ENCODE data around the gene PHACTR1. TPM values are rescaled to one million over a fixed set of nuclear protein-coding genes. Genes with fewer than 3 reads are reported as not detected.

The PHACTR1 gene
- total RNA-seq, 2 experiments from 2014 or later: 1.3 to 2.3 TPM

DNA sequence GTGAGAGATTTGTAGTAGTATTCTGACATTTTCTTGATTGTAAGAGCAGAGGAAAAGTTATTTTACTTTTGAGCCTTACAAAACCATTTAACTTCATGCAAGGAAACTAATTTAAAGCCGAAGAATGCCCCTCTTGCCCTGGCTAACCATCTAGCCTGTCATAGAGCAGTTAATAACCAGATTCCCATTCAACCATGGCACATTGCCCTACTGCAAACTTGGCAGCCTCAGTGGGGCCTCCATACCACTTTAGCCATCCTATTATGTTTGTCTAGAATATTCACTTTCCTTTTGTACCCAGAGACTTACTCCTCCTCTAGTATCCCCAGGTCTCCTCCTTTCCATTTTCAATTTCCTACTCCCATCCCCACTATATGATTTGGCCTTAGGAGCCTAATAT, 380.9 kb downstream of the PHACTR1 start:
- H3K4me1 ChIP-seq (ENCODE audit: insufficient read depth, low read length): no peaks in the 10 kb centered on the region
- ChIA-PET POLR2A (no interaction called here), CTCF (no interaction called here)
- H3K36me3 ChIP-seq (ENCODE audit: insufficient read depth, low read length): no peaks in the 10 kb centered on the region
- peaks cover 0 to 4% of the 10 kb centered on the region in 2 experiments for H3K27me3 ChIP-seq (ENCODE audit: control insufficient read depth in 1 of 2, insufficient read depth in 2 of 2, low read length in 2 of 2)
- Mint-ChIP-seq H3K27me3 (no peaks in the 10 kb centered on the region), H3K9me3 (no peaks in the 10 kb centered on the region), H3K4me1 (ENCODE audit: low read depth) (no peaks in the 10 kb centered on the region), H3K4me3 (no peak overlapping the region), H3K27ac (no peak overlapping the region), H3K36me3 (ENCODE audit: low read depth) (no peaks in the 10 kb centered on the region)
- TF ChIP-seq CTCF (IDR thresholded peaks at IDR 0.05): no peak
- no peak overlapping the region for H3K4me3 ChIP-seq (ENCODE audit: low read length)
- intact Hi-C loops (cut with DNase I, micrococcal nuclease): no loop called here
- no peak for DNase-seq
- H3K27ac ChIP-seq (ENCODE audit: low read depth in 1 of 2, low read length in 2 of 2): no peak overlapping the region
- no peaks in the 10 kb centered on the region for H3K9me3 ChIP-seq (ENCODE audit: control insufficient read depth in 1 of 2, insufficient read depth in 1 of 2, low read length in 2 of 2)
- no peak for ATAC-seq (ENCODE audit: poor library complexity)

DNA sequence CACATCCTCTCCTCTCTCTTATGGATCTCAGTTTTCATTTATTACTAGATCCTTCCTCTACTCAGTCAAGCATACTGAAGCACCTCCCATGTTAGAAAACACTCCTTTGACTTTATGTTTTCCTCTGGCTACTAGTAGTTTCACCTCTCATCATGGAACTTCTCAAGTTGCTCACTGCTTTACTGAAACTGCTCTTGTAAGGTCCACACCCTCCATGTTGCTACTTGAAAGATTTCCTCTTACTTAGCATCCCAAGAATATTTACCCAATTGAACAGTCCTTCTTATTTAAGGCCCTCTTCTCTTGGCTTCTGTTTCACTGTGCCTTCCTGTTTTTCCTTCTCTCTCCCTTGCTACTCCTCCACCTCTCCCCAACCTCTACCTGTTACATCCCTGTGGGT, 381.4 kb downstream of the PHACTR1 start:
- no peaks in the 10 kb centered on the region for H3K9me3 ChIP-seq (ENCODE audit: control insufficient read depth in 1 of 2, insufficient read depth in 1 of 2, low read length in 2 of 2)
- no peak for ATAC-seq (ENCODE audit: poor library complexity)
- H3K27me3 Mint-ChIP-seq: no peaks in the 10 kb centered on the region
- TF ChIP-seq CTCF (IDR thresholded peaks at IDR 0.05): no peak
- intact Hi-C loops (cut with DNase I, micrococcal nuclease): no loop called here
- H3K27ac ChIP-seq (ENCODE audit: low read depth in 1 of 2, low read length in 2 of 2): no peak overlapping the region
- no peak overlapping the region for H3K4me3 ChIP-seq (ENCODE audit: low read length)
- no peaks in the 10 kb centered on the region for H3K36me3 ChIP-seq (ENCODE audit: insufficient read depth, low read length)
- peaks cover 0 to 4% of the 10 kb centered on the region in 2 experiments for H3K27me3 ChIP-seq (ENCODE audit: control insufficient read depth in 1 of 2, insufficient read depth in 2 of 2, low read length in 2 of 2)
- ChIA-PET POLR2A (no interaction called here), CTCF (no interaction called here)
- no peaks in the 10 kb centered on the region for H3K4me1 Mint-ChIP-seq (ENCODE audit: low read depth)
- no peak overlapping the region for H3K27ac Mint-ChIP-seq
- no peak overlapping the region for H3K4me3 Mint-ChIP-seq
- no peaks in the 10 kb centered on the region for H3K4me1 ChIP-seq (ENCODE audit: insufficient read depth, low read length)
- no peaks in the 10 kb centered on the region for H3K9me3 Mint-ChIP-seq
- DNase-seq: no peak
- no peaks in the 10 kb centered on the region for H3K36me3 Mint-ChIP-seq (ENCODE audit: low read depth)

DNA sequence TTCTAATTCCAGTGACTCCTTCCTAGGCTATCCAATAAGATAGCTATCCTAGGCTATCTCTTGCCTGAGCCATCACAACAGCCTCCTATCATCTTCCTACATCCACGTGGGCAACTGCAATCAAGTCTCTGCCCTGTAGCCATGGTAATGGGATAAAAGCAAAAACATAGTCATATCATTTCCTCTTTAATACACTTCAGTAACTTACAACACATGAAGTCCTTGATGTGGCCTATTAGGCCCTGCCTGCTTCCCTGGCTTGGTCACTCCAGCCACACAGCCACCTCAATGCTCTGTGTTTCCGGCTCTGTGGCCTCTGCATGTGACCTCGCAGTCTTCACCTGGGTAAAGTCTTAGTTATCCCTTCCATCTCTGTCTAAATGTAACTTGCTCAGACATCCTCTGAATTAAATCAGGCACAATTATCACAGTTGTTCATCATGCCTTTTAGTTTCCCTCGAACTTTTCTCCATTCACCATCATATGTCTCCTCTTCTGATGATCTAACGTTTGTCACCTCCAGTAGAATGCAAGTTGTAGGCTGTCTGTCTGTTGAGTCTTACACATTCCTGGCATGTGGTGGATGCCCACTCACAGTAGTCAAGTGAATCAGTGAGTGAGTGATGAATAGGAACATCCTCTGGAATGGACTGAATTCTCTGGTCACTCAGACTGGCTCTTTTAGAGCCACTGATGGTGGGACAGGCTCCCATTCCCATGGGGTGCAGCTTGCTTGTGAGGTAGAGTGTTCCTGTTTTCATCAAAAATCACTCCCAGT, 382.4 kb downstream of the PHACTR1 start:
- intact Hi-C loops (cut with DNase I, micrococcal nuclease): no loop called here
- Mint-ChIP-seq H3K36me3 (ENCODE audit: low read depth) (no peaks in the 10 kb centered on the region), H3K9me3 (no peaks in the 10 kb centered on the region), H3K27me3 (no peaks in the 10 kb centered on the region), H3K4me3 (no peak overlapping the region), H3K4me1 (ENCODE audit: low read depth) (no peaks in the 10 kb centered on the region), H3K27ac (no peak overlapping the region)
- H3K27ac ChIP-seq (ENCODE audit: low read depth in 1 of 2, low read length in 2 of 2): no peak overlapping the region
- no peaks in the 10 kb centered on the region for H3K36me3 ChIP-seq (ENCODE audit: insufficient read depth, low read length)
- ChIA-PET POLR2A (no interaction called here), CTCF (no interaction called here)
- H3K4me3 ChIP-seq (ENCODE audit: low read length): no peak overlapping the region
- no peaks in the 10 kb centered on the region for H3K9me3 ChIP-seq (ENCODE audit: control insufficient read depth in 1 of 2, insufficient read depth in 1 of 2, low read length in 2 of 2)
- DNase-seq (no peak), ATAC-seq (ENCODE audit: poor library complexity) (no peak)
- peaks cover 2 to 4% of the 10 kb centered on the region in 2 experiments for H3K27me3 ChIP-seq (ENCODE audit: control insufficient read depth in 1 of 2, insufficient read depth in 2 of 2, low read length in 2 of 2)
- TF ChIP-seq CTCF (IDR thresholded peaks at IDR 0.05): no peak
- no peaks in the 10 kb centered on the region for H3K4me1 ChIP-seq (ENCODE audit: insufficient read depth, low read length)

Measured in CD4-positive, alpha-beta T cell (primary cell).